OCI-LY3 (cell line): ENCODE measurements around the gene PI16.

Experiments
- H2AFZ ChIP-seq: fragments of 200-600, 300-600 bp; shearing (Covaris generic); 2 replicates; pipeline ENCODE4 v1.6.0; 2014; ENCODE audit warnings: antibody characterized with exemption, low read depth, low read length
- H3K27ac ChIP-seq: fragments of 200-600, 300-600 bp; sonication (generic); 2 replicates; pipeline ENCODE4 v1.5.1; 2014; ENCODE audit warnings: mild to moderate bottlenecking, low read length, moderate library complexity, mixed read lengths
- H3K27me3 ChIP-seq: fragments of 200-600, 300-600 bp; sonication (generic); 2 replicates; pipeline ENCODE4 v1.6.1; 2014; ENCODE audit warnings: low read depth, low read length, mixed read lengths
- H3K36me3 ChIP-seq: fragments of 200-600, 300-600 bp; sonication (generic); replicated peaks from 2 replicates; pipeline ENCODE3; 2014; ENCODE audit warnings: low read depth, low read length, mixed read lengths
- H3K4me1 ChIP-seq: fragments of 300-600, 200-600 bp; sonication (generic); 2 replicates; pipeline ENCODE4 v1.6.1; 2014; ENCODE audit warnings: low read length, mixed read lengths
- H3K4me2 ChIP-seq: fragments of 200-600, 300-600 bp; sonication (generic); 2 replicates; pipeline ENCODE4 v1.6.1; 2014; ENCODE audit warnings: low read length, mixed read lengths
- H3K4me3 ChIP-seq: fragments of 300-600, 200-600 bp; sonication (generic); 2 replicates; pipeline ENCODE4 v1.5.1; 2014; ENCODE audit warnings: antibody characterized with exemption, mild to moderate bottlenecking, low read length, moderate library complexity
- H3K79me2 ChIP-seq: fragments of 300-600, 200-600 bp; shearing (Covaris generic); 2 replicates; pipeline ENCODE4 v1.6.1; 2014; ENCODE audit warnings: mild to moderate bottlenecking, low read length, mixed read lengths
- H3K9ac ChIP-seq: fragments of 300-600, 200-600 bp; shearing (Covaris generic); 2 replicates; pipeline ENCODE4 v1.6.0; 2014; ENCODE audit warnings: mild to moderate bottlenecking, low read length, moderate library complexity
- H3K9me3 ChIP-seq: fragments of 200-600, 300-600 bp; shearing (Covaris generic); 2 replicates; pipeline ENCODE4 v1.6.1; 2014; ENCODE audit warnings: low read length, mixed read lengths; ENCODE audit not compliant: insufficient read depth
- H4K20me1 ChIP-seq: fragments of 200-600, 300-600 bp; sonication (generic); 2 replicates; pipeline ENCODE4 v1.6.1; 2016; ENCODE audit warnings: low read length, mixed read lengths; ENCODE audit not compliant: insufficient read depth
- EZH2phosphoT487 ChIP-seq: fragments of 200-600 bp; shearing (Covaris generic); IDR thresholded peaks from 2 replicates; pipeline ENCODE4 v1.6.1; 2018; ENCODE audit warnings: antibody characterized with exemption, mixed run types, low read depth
- TF ChIP-seq, protein P1 (sequence below): fragments of 200-600, 300-600 bp; sonication (generic); IDR thresholded peaks from 2 replicates; pipeline ENCODE4 v1.5.1; 2014; ENCODE audit warnings: antibody characterized with exemption, low read length, low read depth

PI16 gene

DNA sequence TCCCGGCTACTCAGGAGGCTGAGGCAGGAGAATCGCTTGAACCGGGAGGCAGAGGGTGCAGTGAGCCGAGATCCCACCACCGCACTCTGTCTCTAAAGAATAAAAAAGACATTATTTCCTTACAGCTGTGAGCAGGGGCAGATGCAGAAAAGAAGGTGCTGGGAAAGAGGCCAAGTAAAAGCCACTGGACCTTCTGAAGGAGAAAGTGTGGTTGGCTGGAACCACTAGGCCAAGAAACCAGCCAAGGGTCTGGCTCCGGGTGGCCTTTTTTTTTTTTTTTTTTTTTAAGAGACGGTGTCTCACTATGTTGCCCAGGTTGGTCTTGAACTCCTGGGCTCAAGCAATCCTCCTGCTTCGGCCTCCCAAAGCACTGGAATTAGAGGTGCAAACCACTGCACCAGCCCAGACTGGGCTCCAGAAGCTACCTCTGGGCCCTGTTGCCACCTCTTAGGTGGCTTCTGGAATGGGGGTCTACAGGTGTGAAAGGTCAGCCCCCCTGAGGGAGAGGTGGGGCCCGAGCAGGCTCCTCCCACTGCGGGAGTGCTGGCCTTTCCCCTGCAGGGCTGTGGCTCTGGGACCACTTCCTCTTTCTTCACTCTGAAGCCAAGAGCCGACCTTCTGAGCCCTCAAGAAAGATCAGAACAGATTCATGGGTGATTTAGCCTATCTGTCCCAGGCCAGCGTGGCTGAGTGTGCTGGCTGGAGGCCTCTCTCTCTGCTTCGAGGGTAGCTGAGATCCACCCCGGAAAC, 50.7 kb downstream of the PI16 start, which contains the start of gene FGD2:
TSS of gene FGD2 (plus strand) at position 595 of the 750 bp plus-strand sequence. CDS start 163 bp downstream, outside the sequence.
- Histone ChIP-seq H3K4me2 (peak within 1 kb of the TSS; percentile 99), H3K36me3 (peaks cover 29% of the 10 kb centered on the region), H3K27ac (peak within 1 kb of the TSS; percentile 95), H3K79me2 (peaks cover 52% of the 10 kb centered on the region), H3K9me3 (no peaks in the 10 kb centered on the region), H3K4me1 (peaks cover 39% of the 10 kb centered on the region), H3K4me3 (peak within 1 kb of the TSS; percentile 86), H4K20me1 (peaks cover 25% of the 10 kb centered on the region), H2AFZ (no peak within 1 kb of the TSS), H3K27me3 (no peaks in the 10 kb centered on the region; the same call in 1 of the 2 replicates), H3K9ac (peak within 1 kb of the TSS; percentile 99)
- TF ChIP-seq, protein P1, sequence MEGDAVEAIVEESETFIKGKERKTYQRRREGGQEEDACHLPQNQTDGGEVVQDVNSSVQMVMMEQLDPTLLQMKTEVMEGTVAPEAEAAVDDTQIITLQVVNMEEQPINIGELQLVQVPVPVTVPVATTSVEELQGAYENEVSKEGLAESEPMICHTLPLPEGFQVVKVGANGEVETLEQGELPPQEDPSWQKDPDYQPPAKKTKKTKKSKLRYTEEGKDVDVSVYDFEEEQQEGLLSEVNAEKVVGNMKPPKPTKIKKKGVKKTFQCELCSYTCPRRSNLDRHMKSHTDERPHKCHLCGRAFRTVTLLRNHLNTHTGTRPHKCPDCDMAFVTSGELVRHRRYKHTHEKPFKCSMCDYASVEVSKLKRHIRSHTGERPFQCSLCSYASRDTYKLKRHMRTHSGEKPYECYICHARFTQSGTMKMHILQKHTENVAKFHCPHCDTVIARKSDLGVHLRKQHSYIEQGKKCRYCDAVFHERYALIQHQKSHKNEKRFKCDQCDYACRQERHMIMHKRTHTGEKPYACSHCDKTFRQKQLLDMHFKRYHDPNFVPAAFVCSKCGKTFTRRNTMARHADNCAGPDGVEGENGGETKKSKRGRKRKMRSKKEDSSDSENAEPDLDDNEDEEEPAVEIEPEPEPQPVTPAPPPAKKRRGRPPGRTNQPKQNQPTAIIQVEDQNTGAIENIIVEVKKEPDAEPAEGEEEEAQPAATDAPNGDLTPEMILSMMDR: no peak

GRCh38 chr6:37005827-37006567, 51.5 kb downstream of the PI16 start:
- H3K4me1 ChIP-seq: peaks cover 39% of the 10 kb centered on the region
- peak overlapping the region; percentile 99 for H3K9ac ChIP-seq
- H4K20me1 ChIP-seq: peaks cover 32% of the 10 kb centered on the region
- H3K4me2 ChIP-seq: peak overlapping the region; percentile 99
- no peaks in the 10 kb centered on the region for H3K9me3 ChIP-seq
- peaks cover 56% of the 10 kb centered on the region for H3K79me2 ChIP-seq
- peak overlapping the region; percentile 86 for H3K4me3 ChIP-seq
- H3K27me3 ChIP-seq: no peaks in the 10 kb centered on the region; the same call in 1 of the 2 replicates
- H2AFZ ChIP-seq: no peak overlapping the region
- TF ChIP-seq, protein P1: no peak
- no peak for TF ChIP-seq EZH2phosphoT487
- H3K27ac ChIP-seq: peak overlapping the region; percentile 95
- H3K36me3 ChIP-seq: peaks cover 36% of the 10 kb centered on the region

- peak overlapping the region; percentile 95 for H3K27ac ChIP-seq
- H3K9ac ChIP-seq: peak overlapping the region; percentile 99
- peak overlapping the region; percentile 86 for H3K4me3 ChIP-seq
Measured at GRCh38 chr6:37006793-37007339, 52.3 kb downstream of the PI16 start.

More at GRCh38 chr6:37006793-37007339, 52.3 kb downstream of the PI16 start:
- Histone ChIP-seq H3K79me2 (peaks cover 65% of the 10 kb centered on the region), H3K36me3 (peaks cover 45% of the 10 kb centered on the region), H4K20me1 (peaks cover 41% of the 10 kb centered on the region), H2AFZ (no peak overlapping the region), H3K9me3 (no peaks in the 10 kb centered on the region), H3K4me2 (peak overlapping the region; percentile 99), H3K27me3 (no peaks in the 10 kb centered on the region; the same call in 1 of the 2 replicates), H3K4me1 (peaks cover 39% of the 10 kb centered on the region)
- no peak for TF ChIP-seq EZH2phosphoT487
- TF ChIP-seq, protein P1: no peak
